Activated B cell treated with CpG ODN at 0.5 μM for 24 hours (primary cell): ENCODE results near the gene TRAF2. TPM values are rescaled to one million over a fixed set of nuclear protein-coding genes. Genes with fewer than 3 reads are reported as not detected.

ENCODE experiments used
- ATAC-seq: fragments of 200-7000 bp; cut with Tn5 transposase; one replicate; pipeline ENCODE4 v1.10.0; 2021; ENCODE audit warnings: low read depth, mild to moderate bottlenecking, moderate library complexity
- CTCF ChIA-PET: fragments of 350-600 bp; sonication (Branson Sonifier 250); formaldehyde crosslinking; loops from one replicate; lab custom pipeline; 2021; ENCODE audit warnings: antibody characterized with exemption; lab: Charles Lee
- POLR2A ChIA-PET: fragments of 350-600 bp; sonication (Branson Sonifier 250); formaldehyde crosslinking; loops from one replicate; lab custom pipeline; 2021; ENCODE audit warnings: antibody characterized with exemption; lab: Charles Lee
- DNase-seq: peaks from one replicate; pipeline ENCODE4 v3.0.0; 2022
- H3K27ac Mint-ChIP-seq: one replicate; pipeline ENCODE4 v1.8.0; 2020; ENCODE audit warnings: mixed read lengths
- H3K27me3 Mint-ChIP-seq: one replicate; pipeline ENCODE4 v1.8.0; 2021; ENCODE audit warnings: mixed read lengths
- H3K36me3 Mint-ChIP-seq: one replicate; pipeline ENCODE4 v1.8.0; 2021; ENCODE audit warnings: low read depth, mixed read lengths
- H3K4me1 Mint-ChIP-seq: one replicate; pipeline ENCODE4 v1.8.0; 2021; ENCODE audit warnings: mixed read lengths
- H3K4me3 Mint-ChIP-seq: one replicate; pipeline ENCODE4 v1.8.0; 2020; ENCODE audit warnings: mild to moderate bottlenecking, mixed read lengths
- H3K9me3 Mint-ChIP-seq: one replicate; pipeline ENCODE4 v1.8.0; 2020; ENCODE audit warnings: mixed read lengths
- CTCF ChIP-seq: fragments of 200-600 bp; IDR thresholded peaks from one replicate; pipeline ENCODE4 v1.8.0; 2022; ENCODE audit warnings: antibody characterized with exemption, mild to moderate bottlenecking
- intact Hi-C: fragments of 100-400 bp; cut with micrococcal nuclease; formaldehyde crosslinking; loops from one replicate; pipeline ENCODE4 v1.15.1; 2024
- total RNA-seq: library from RNA; stranded (reverse); gene quantifications from 2 replicates; pipeline ENCODE4 v1.2.3, GENCODE V29; 2022

The TRAF2 gene
- total RNA-seq, 1 donor from 2014 or later = 58.2 TPM

- no peak for DNase-seq
- Mint-ChIP-seq H3K4me3 (no peak overlapping the region), H3K9me3 (no peaks in the 10 kb centered on the region), H3K4me1 (peaks cover 4% of the 10 kb centered on the region), H3K36me3 (no peaks in the 10 kb centered on the region), H3K27me3 (peaks cover 7% of the 10 kb centered on the region), H3K27ac (no peak overlapping the region)
- ChIA-PET CTCF (no interaction called here), POLR2A (no interaction called here)
- no peak for TF ChIP-seq CTCF
- intact Hi-C loops = no loop called here
- no peak for ATAC-seq
Observed at GRCh38 chr9:136960938-136961275, 74.6 kb downstream of the TRAF2 start.

- Mint-ChIP-seq H3K27ac (no peak overlapping the region), H3K4me1 (peaks cover 9% of the 10 kb centered on the region)
- POLR2A ChIA-PET = no interaction called here
Observed at GRCh38 chr9:136961279-136962065, 75.2 kb downstream of the TRAF2 start.

GRCh38 chr9:136962163-136962562 lies 75.8 kb downstream of the TRAF2 start:
- H3K4me1 Mint-ChIP-seq = peaks cover 9% of the 10 kb centered on the region

More at GRCh38 chr9:136961279-136962065, 75.2 kb downstream of the TRAF2 start:
- CTCF ChIA-PET = no interaction called here
- Mint-ChIP-seq H3K9me3 (no peaks in the 10 kb centered on the region), H3K36me3 (no peaks in the 10 kb centered on the region), H3K4me3 (no peak overlapping the region), H3K27me3 (peaks cover 11% of the 10 kb centered on the region)
- intact Hi-C loops = no loop called here
- DNase-seq (no peak), ATAC-seq (no peak)
- TF ChIP-seq CTCF = no peak

GRCh38 chr9:136962701-136963248 lies 76.5 kb downstream of the TRAF2 start:
- DNase-seq = no peak
- no peak for TF ChIP-seq CTCF
- ATAC-seq = no peak
- Mint-ChIP-seq H3K9me3 (no peaks in the 10 kb centered on the region), H3K27ac (no peak overlapping the region), H3K27me3 (peaks cover 11% of the 10 kb centered on the region), H3K36me3 (no peaks in the 10 kb centered on the region), H3K4me3 (no peak overlapping the region), H3K4me1 (peaks cover 9% of the 10 kb centered on the region)
- intact Hi-C loops = no loop called here
- ChIA-PET POLR2A (no interaction called here), CTCF (no interaction called here)

More at GRCh38 chr9:136962163-136962562, 75.8 kb downstream of the TRAF2 start:
- DNase-seq = no peak
- no peak for ATAC-seq
- Mint-ChIP-seq H3K9me3 (no peaks in the 10 kb centered on the region), H3K36me3 (no peaks in the 10 kb centered on the region), H3K27ac (no peak overlapping the region), H3K4me3 (no peak overlapping the region), H3K27me3 (peaks cover 11% of the 10 kb centered on the region)
- ChIA-PET CTCF (no interaction called here), POLR2A (no interaction called here)
- intact Hi-C loops = no loop called here
- no peak for TF ChIP-seq CTCF

GRCh38 chr9:136963341-136963740 lies 77.0 kb downstream of the TRAF2 start:
- intact Hi-C loops = no loop called here
- ChIA-PET POLR2A (no interaction called here), CTCF (no interaction called here)
- Mint-ChIP-seq H3K27me3 (peaks cover 9% of the 10 kb centered on the region), H3K4me1 (peaks cover 9% of the 10 kb centered on the region), H3K36me3 (no peaks in the 10 kb centered on the region), H3K4me3 (no peak overlapping the region), H3K9me3 (no peaks in the 10 kb centered on the region), H3K27ac (no peak overlapping the region)
- no peak for TF ChIP-seq CTCF
- DNase-seq (no peak), ATAC-seq (no peak)
